GM12872 (cell line): ENCODE measurements around the gene CR2.

Source experiments
- CTCF ChIP-seq: IDR thresholded peaks from 3 replicates; pipeline ENCODE4 v1.5.1; 2011; ENCODE audit warnings: low read depth, mild to moderate bottlenecking, low read length, moderate library complexity; ENCODE audit not compliant: insufficient read depth

The CR2 gene

GRCh38 chr1:207495801-207496792, 42.0 kb downstream of the CR2 start, which contains the start of gene CR1:
CR1 (plus strand) TSS chr1:207496157; CDS start chr1:207496268, 111 bp downstream.
- TF ChIP-seq CTCF, result no peak

GRCh38 chr1:207497941-207498340, 43.8 kb downstream of the CR2 start:
- TF ChIP-seq CTCF, result no peak

GRCh38 chr1:207499573-207499972, 45.4 kb downstream of the CR2 start:
- peak; percentile 75 for TF ChIP-seq CTCF

GRCh38 chr1:207500306-207500705, 46.2 kb downstream of the CR2 start:
- TF ChIP-seq CTCF, result no peak

GRCh38 chr1:207501071-207501470, 46.9 kb downstream of the CR2 start:
- TF ChIP-seq CTCF, result no peak

GRCh38 chr1:207502726-207503125, 48.6 kb downstream of the CR2 start:
- TF ChIP-seq CTCF, result no peak

GRCh38 chr1:207503950-207504349, 49.8 kb downstream of the CR2 start:
- no peak for TF ChIP-seq CTCF
